HG02798 (cell line): ENCODE measurements around the gene IL1RAPL2.
"Not testable (repeated sequence)": the region's sequence is repeated elsewhere in the genome, so short reads cannot be mapped to it uniquely, and the experiment has no call there.

Source experiments
- ATAC-seq: cut with Tn5 transposase; IDR thresholded peaks from one replicate; pipeline ENCODE4 v1.9.1; 2021; ENCODE audit warnings: mild to moderate bottlenecking; ENCODE audit not compliant: unreplicated experiment, poor library complexity

Gene IL1RAPL2

GRCh38 chrX:105650577-105650976, 1084.6 kb downstream of the IL1RAPL2 start:
- no peak for ATAC-seq

GRCh38 chrX:105650986-105651385, 1085.0 kb downstream of the IL1RAPL2 start:
- ATAC-seq = no peak

GRCh38 chrX:105653891-105654290, 1087.9 kb downstream of the IL1RAPL2 start:
- ATAC-seq = no peak

GRCh38 chrX:105658136-105658535, 1092.1 kb downstream of the IL1RAPL2 start:
- ATAC-seq = no peak

GRCh38 chrX:105662248-105662647, 1096.2 kb downstream of the IL1RAPL2 start:
- ATAC-seq = no peak

- ATAC-seq = no peak
Measured at GRCh38 chrX:105664243-105664642, 1098.2 kb downstream of the IL1RAPL2 start.

- ATAC-seq = not testable (repeated sequence)
Measured at GRCh38 chrX:105684288-105684687, 1118.3 kb downstream of the IL1RAPL2 start.

GRCh38 chrX:105694839-105695238, 1128.8 kb downstream of the IL1RAPL2 start:
- no peak for ATAC-seq

- ATAC-seq = no peak
Measured at GRCh38 chrX:105695451-105695850, 1129.5 kb downstream of the IL1RAPL2 start.

GRCh38 chrX:105696870-105697269, 1130.9 kb downstream of the IL1RAPL2 start:
- ATAC-seq = no peak

GRCh38 chrX:105697984-105698781, 1132.2 kb downstream of the IL1RAPL2 start:
- no peak for ATAC-seq

- no peak for ATAC-seq
Measured at GRCh38 chrX:105700331-105700730, 1134.3 kb downstream of the IL1RAPL2 start.

GRCh38 chrX:105701310-105702052, 1135.5 kb downstream of the IL1RAPL2 start:
- no peak for ATAC-seq

GRCh38 chrX:105703876-105704275, 1137.9 kb downstream of the IL1RAPL2 start:
- ATAC-seq = no peak

- no peak for ATAC-seq
Measured at GRCh38 chrX:105706041-105706440, 1140.0 kb downstream of the IL1RAPL2 start.

GRCh38 chrX:105711805-105712204, 1145.8 kb downstream of the IL1RAPL2 start:
- ATAC-seq = no peak

- no peak for ATAC-seq
Measured at GRCh38 chrX:105715746-105716145, 1149.7 kb downstream of the IL1RAPL2 start.

- ATAC-seq = no peak
Measured at GRCh38 chrX:105723966-105724735, 1158.2 kb downstream of the IL1RAPL2 start.

GRCh38 chrX:105725228-105725627, 1159.2 kb downstream of the IL1RAPL2 start:
- ATAC-seq = peak; percentile 79

GRCh38 chrX:105738162-105738561, 1172.2 kb downstream of the IL1RAPL2 start:
- no peak for ATAC-seq

- ATAC-seq = no peak
Measured at GRCh38 chrX:105744291-105744690, 1178.3 kb downstream of the IL1RAPL2 start.
